ENCODE data around the gene ADK.
"Not testable (repeated sequence)": the region's sequence is repeated elsewhere in the genome, so short reads cannot be mapped to it uniquely, and the experiment has no call there.

Gene ADK

GRCh38 chr10:74282151-74282847 lies 131.3 kb downstream of the ADK start:
- Histone ChIP-seq H3K27me3 (ENCODE audit: insufficient read depth, low read length) (no peaks in the 10 kb centered on the region), H3K27ac (ENCODE audit: low read depth, low read length) (no peak overlapping the region), H3K36me3 (ENCODE audit: insufficient read depth, low read length) (no peaks in the 10 kb centered on the region), H3K9me3 (ENCODE audit: insufficient read depth, low read depth, low read length) (no peaks in the 10 kb centered on the region), H3K9ac (ENCODE audit: low read depth, low read length) (no peak overlapping the region), H3K4me3 (ENCODE audit: low read length) (no peak overlapping the region), H3K4me1 (ENCODE audit: insufficient read depth, low read length) (no peaks in the 10 kb centered on the region)
- WGBS: over 99% methylated on average over 3 of the region's 4 CpGs

GRCh38 chr10:74282848-74283210 lies 131.8 kb downstream of the ADK start:
- no peak overlapping the region for H3K27ac ChIP-seq (ENCODE audit: low read depth, low read length)
- no peaks in the 10 kb centered on the region for H3K27me3 ChIP-seq (ENCODE audit: insufficient read depth, low read length)
- H3K9me3 ChIP-seq (ENCODE audit: insufficient read depth, low read depth, low read length): no peaks in the 10 kb centered on the region
- H3K36me3 ChIP-seq (ENCODE audit: insufficient read depth, low read length): no peaks in the 10 kb centered on the region
- no peak overlapping the region for H3K4me3 ChIP-seq (ENCODE audit: low read length)
- WGBS: 89% methylated on average over 2 of the region's 2 CpGs
- H3K9ac ChIP-seq (ENCODE audit: low read depth, low read length): no peak overlapping the region
- H3K4me1 ChIP-seq (ENCODE audit: insufficient read depth, low read length): no peaks in the 10 kb centered on the region

GRCh38 chr10:74289188-74289587 lies 138.2 kb downstream of the ADK start:
- WGBS: 91% methylated on average over 2 of the region's 3 CpGs
- no peaks in the 10 kb centered on the region for H3K27me3 ChIP-seq (ENCODE audit: insufficient read depth, low read length)
- no peaks in the 10 kb centered on the region for H3K36me3 ChIP-seq (ENCODE audit: insufficient read depth, low read length)
- H3K27ac ChIP-seq (ENCODE audit: low read depth, low read length): no peak overlapping the region
- H3K4me1 ChIP-seq (ENCODE audit: insufficient read depth, low read length): peaks cover 11% of the 10 kb centered on the region; the same call in 1 of the 2 replicates
- no peak overlapping the region for H3K9ac ChIP-seq (ENCODE audit: low read depth, low read length)
- no peak overlapping the region for H3K4me3 ChIP-seq (ENCODE audit: low read length)
- H3K9me3 ChIP-seq (ENCODE audit: insufficient read depth, low read depth, low read length): no peaks in the 10 kb centered on the region

- Histone ChIP-seq H3K27ac (ENCODE audit: low read depth, low read length) (no peak overlapping the region), H3K4me1 (ENCODE audit: insufficient read depth, low read length) (peaks cover 11% of the 10 kb centered on the region; the same call in 1 of the 2 replicates), H3K27me3 (ENCODE audit: insufficient read depth, low read length) (no peaks in the 10 kb centered on the region), H3K4me3 (ENCODE audit: low read length) (no peak overlapping the region), H3K9ac (ENCODE audit: low read depth, low read length) (no peak overlapping the region), H3K36me3 (ENCODE audit: insufficient read depth, low read length) (no peaks in the 10 kb centered on the region), H3K9me3 (ENCODE audit: insufficient read depth, low read depth, low read length) (no peaks in the 10 kb centered on the region)
- 66% methylated on average over 4 of the region's 4 CpGs for WGBS
Measured at GRCh38 chr10:74289951-74290350, 138.9 kb downstream of the ADK start.

- Histone ChIP-seq H3K36me3 (ENCODE audit: insufficient read depth, low read length) (no peaks in the 10 kb centered on the region), H3K4me1 (ENCODE audit: insufficient read depth, low read length) (peaks cover 11% of the 10 kb centered on the region; the same call in 1 of the 2 replicates), H3K4me3 (ENCODE audit: low read length) (no peak overlapping the region), H3K9me3 (ENCODE audit: insufficient read depth, low read depth, low read length) (no peaks in the 10 kb centered on the region), H3K27me3 (ENCODE audit: insufficient read depth, low read length) (no peaks in the 10 kb centered on the region), H3K9ac (ENCODE audit: low read depth, low read length) (no peak overlapping the region), H3K27ac (ENCODE audit: low read depth, low read length) (no peak overlapping the region)
- no CpG with 5 or more reads among the region's 1 CpG for WGBS
Measured at GRCh38 chr10:74290708-74291107, 139.7 kb downstream of the ADK start.

GRCh38 chr10:74292871-74293427 lies 141.9 kb downstream of the ADK start:
- Histone ChIP-seq H3K27me3 (ENCODE audit: insufficient read depth, low read length) (no peaks in the 10 kb centered on the region), H3K9me3 (ENCODE audit: insufficient read depth, low read depth, low read length) (no peaks in the 10 kb centered on the region), H3K4me3 (ENCODE audit: low read length) (no peak overlapping the region), H3K36me3 (ENCODE audit: insufficient read depth, low read length) (no peaks in the 10 kb centered on the region), H3K4me1 (ENCODE audit: insufficient read depth, low read length) (peaks cover 11% of the 10 kb centered on the region; the same call in 1 of the 2 replicates), H3K27ac (ENCODE audit: low read depth, low read length) (no peak overlapping the region), H3K9ac (ENCODE audit: low read depth, low read length) (no peak overlapping the region)
- WGBS: 94% methylated on average over 2 of the region's 4 CpGs

- no peak overlapping the region for H3K9ac ChIP-seq (ENCODE audit: low read depth, low read length)
- H3K4me1 ChIP-seq (ENCODE audit: insufficient read depth, low read length): peaks cover 11% of the 10 kb centered on the region; the same call in 1 of the 2 replicates
- H3K27me3 ChIP-seq (ENCODE audit: insufficient read depth, low read length): no peaks in the 10 kb centered on the region
- no peak overlapping the region for H3K4me3 ChIP-seq (ENCODE audit: low read length)
- WGBS: 95% methylated on average over 1 of the region's 1 CpG
- no peak overlapping the region for H3K27ac ChIP-seq (ENCODE audit: low read depth, low read length)
- no peaks in the 10 kb centered on the region for H3K9me3 ChIP-seq (ENCODE audit: insufficient read depth, low read depth, low read length)
- no peaks in the 10 kb centered on the region for H3K36me3 ChIP-seq (ENCODE audit: insufficient read depth, low read length)
Measured at GRCh38 chr10:74293686-74294371, 142.8 kb downstream of the ADK start.

- no peak overlapping the region for H3K4me3 ChIP-seq (ENCODE audit: low read length)
- WGBS: 92% methylated on average over 2 of the region's 2 CpGs
- H3K4me1 ChIP-seq (ENCODE audit: insufficient read depth, low read length): no peaks in the 10 kb centered on the region
- H3K36me3 ChIP-seq (ENCODE audit: insufficient read depth, low read length): no peaks in the 10 kb centered on the region
- no peaks in the 10 kb centered on the region for H3K27me3 ChIP-seq (ENCODE audit: insufficient read depth, low read length)
- no peak overlapping the region for H3K27ac ChIP-seq (ENCODE audit: low read depth, low read length)
- no peak overlapping the region for H3K9ac ChIP-seq (ENCODE audit: low read depth, low read length)
- H3K9me3 ChIP-seq (ENCODE audit: insufficient read depth, low read depth, low read length): no peaks in the 10 kb centered on the region
Measured at GRCh38 chr10:74297389-74298080, 146.5 kb downstream of the ADK start.

GRCh38 chr10:74300074-74300621 lies 149.1 kb downstream of the ADK start:
- not testable (repeated sequence) for H3K27ac ChIP-seq (ENCODE audit: low read depth, low read length); H3K9ac ChIP-seq (ENCODE audit: low read depth, low read length); H3K27me3 ChIP-seq (ENCODE audit: insufficient read depth, low read length); H3K4me3 ChIP-seq (ENCODE audit: low read length); H3K9me3 ChIP-seq (ENCODE audit: insufficient read depth, low read depth, low read length); H3K36me3 ChIP-seq (ENCODE audit: insufficient read depth, low read length); H3K4me1 ChIP-seq (ENCODE audit: insufficient read depth, low read length)
- WGBS: 96% methylated on average over 2 of the region's 2 CpGs

- Histone ChIP-seq H3K9me3 (ENCODE audit: insufficient read depth, low read depth, low read length) (no peaks in the 10 kb centered on the region), H3K4me3 (ENCODE audit: low read length) (no peak overlapping the region), H3K27me3 (ENCODE audit: insufficient read depth, low read length) (no peaks in the 10 kb centered on the region), H3K4me1 (ENCODE audit: insufficient read depth, low read length) (no peaks in the 10 kb centered on the region), H3K9ac (ENCODE audit: low read depth, low read length) (no peak overlapping the region), H3K27ac (ENCODE audit: low read depth, low read length) (no peak overlapping the region), H3K36me3 (ENCODE audit: insufficient read depth, low read length) (no peaks in the 10 kb centered on the region)
- WGBS: no CpG with 5 or more reads among the region's 1 CpG
Measured at GRCh38 chr10:74300666-74301065, 149.6 kb downstream of the ADK start.

GRCh38 chr10:74305730-74306129 lies 154.7 kb downstream of the ADK start:
- H3K9me3 ChIP-seq (ENCODE audit: insufficient read depth, low read depth, low read length): no peaks in the 10 kb centered on the region
- H3K27ac ChIP-seq (ENCODE audit: low read depth, low read length): no peak overlapping the region
- WGBS: 92% methylated on average over 3 of the region's 3 CpGs
- no peak overlapping the region for H3K4me3 ChIP-seq (ENCODE audit: low read length)
- H3K27me3 ChIP-seq (ENCODE audit: insufficient read depth, low read length): no peaks in the 10 kb centered on the region
- H3K36me3 ChIP-seq (ENCODE audit: insufficient read depth, low read length): no peaks in the 10 kb centered on the region
- peaks cover 20% of the 10 kb centered on the region for H3K4me1 ChIP-seq (ENCODE audit: insufficient read depth, low read length)
- H3K9ac ChIP-seq (ENCODE audit: low read depth, low read length): no peak overlapping the region
